ENCODE results near the gene CFAP100. TPM values are rescaled to one million over a fixed set of nuclear protein-coding genes. Genes with fewer than 3 reads are reported as not detected.

CFAP100 gene
- total and polyA plus RNA-seq, 2 experiments from 2014 or later = not detected

DNA sequence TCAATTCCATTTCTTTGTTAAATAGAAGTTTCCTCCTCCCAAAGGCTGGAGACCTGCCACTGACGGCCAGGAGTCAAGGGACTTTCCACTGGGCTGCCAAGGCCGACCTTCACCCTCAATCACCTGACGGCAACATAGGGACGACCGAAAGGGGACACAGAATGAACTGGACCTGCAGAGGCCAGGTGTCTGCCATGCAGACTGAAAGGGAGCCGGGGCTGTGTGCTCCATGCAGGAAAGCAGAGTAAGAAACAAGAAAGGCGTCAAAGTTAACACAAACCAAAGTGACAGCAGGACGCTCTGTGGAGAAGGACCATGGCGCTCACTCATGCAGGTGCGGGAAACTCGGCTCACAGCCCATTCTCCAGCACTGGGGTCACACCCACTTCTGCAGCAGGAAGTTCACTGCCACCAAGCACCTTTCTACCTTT is 54.9 kb downstream of the CFAP100 start:
- 91% methylated on average over 11 of the region's 11 CpGs for WGBS (ENCODE audit: low lambda C conversion rate, missing lambda C conversion rate)
- no peaks in the 10 kb centered on the region for H3K27me3 ChIP-seq
- no peaks in the 10 kb centered on the region for H3K36me3 ChIP-seq (replicated peaks; ENCODE audit: insufficient read depth, low read depth)
- no peaks in the 10 kb centered on the region for H4K20me1 ChIP-seq (ENCODE audit: insufficient read depth, poor library complexity, severe bottlenecking)
- DNase-seq (ENCODE audit: low spot score) = no peak
- H3K4me2 ChIP-seq = no peak overlapping the region
- no peak overlapping the region for H2AFZ ChIP-seq
- TF ChIP-seq EZH2phosphoT487 (IDR thresholded peaks at IDR 0.05; ENCODE audit: low read depth, severe bottlenecking, unreplicated experiment) = no peak
- TF ChIP-seq, protein P1, sequence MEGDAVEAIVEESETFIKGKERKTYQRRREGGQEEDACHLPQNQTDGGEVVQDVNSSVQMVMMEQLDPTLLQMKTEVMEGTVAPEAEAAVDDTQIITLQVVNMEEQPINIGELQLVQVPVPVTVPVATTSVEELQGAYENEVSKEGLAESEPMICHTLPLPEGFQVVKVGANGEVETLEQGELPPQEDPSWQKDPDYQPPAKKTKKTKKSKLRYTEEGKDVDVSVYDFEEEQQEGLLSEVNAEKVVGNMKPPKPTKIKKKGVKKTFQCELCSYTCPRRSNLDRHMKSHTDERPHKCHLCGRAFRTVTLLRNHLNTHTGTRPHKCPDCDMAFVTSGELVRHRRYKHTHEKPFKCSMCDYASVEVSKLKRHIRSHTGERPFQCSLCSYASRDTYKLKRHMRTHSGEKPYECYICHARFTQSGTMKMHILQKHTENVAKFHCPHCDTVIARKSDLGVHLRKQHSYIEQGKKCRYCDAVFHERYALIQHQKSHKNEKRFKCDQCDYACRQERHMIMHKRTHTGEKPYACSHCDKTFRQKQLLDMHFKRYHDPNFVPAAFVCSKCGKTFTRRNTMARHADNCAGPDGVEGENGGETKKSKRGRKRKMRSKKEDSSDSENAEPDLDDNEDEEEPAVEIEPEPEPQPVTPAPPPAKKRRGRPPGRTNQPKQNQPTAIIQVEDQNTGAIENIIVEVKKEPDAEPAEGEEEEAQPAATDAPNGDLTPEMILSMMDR (IDR thresholded peaks at IDR 0.05; ENCODE audit: poor library complexity) = no peak
- no peak for TF ChIP-seq EZH2 (IDR thresholded peaks at IDR 0.05; ENCODE audit: borderline replicate concordance)
- H3K79me2 ChIP-seq = peaks cover 4% of the 10 kb centered on the region
- no peaks in the 10 kb centered on the region for H3K9me3 ChIP-seq (ENCODE audit: low read depth)
- H3K4me1 ChIP-seq (ENCODE audit: insufficient read depth) = no peaks in the 10 kb centered on the region
- no peak overlapping the region for H3K27ac ChIP-seq
- H3K4me3 ChIP-seq = no peak overlapping the region
- no peaks in the 10 kb centered on the region for H3K9me2 ChIP-seq (replicated peaks; ENCODE audit: insufficient read depth)

DNA sequence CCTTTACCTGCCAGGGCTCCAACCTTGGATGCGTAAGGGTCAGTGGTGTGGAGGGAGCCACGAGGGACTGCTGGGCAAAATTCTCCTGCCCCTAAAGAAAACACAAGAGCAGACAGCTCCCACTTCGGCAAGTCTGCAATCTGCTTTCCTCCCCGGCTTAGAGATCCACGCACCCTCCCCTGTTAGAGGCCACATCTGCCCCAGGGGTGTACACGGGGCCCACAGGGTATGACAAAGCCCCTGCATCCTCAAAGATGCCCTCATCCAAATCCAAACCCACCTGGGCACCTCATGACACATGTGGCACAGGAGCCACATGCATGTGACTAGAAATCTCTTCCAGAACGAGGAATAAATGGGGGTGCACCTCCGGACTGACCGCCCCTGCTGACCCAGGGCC is 55.5 kb downstream of the CFAP100 start:
- WGBS (ENCODE audit: low lambda C conversion rate, missing lambda C conversion rate) = 83% methylated on average over 9 of the region's 9 CpGs
- no peak for DNase-seq (ENCODE audit: low spot score)

DNA sequence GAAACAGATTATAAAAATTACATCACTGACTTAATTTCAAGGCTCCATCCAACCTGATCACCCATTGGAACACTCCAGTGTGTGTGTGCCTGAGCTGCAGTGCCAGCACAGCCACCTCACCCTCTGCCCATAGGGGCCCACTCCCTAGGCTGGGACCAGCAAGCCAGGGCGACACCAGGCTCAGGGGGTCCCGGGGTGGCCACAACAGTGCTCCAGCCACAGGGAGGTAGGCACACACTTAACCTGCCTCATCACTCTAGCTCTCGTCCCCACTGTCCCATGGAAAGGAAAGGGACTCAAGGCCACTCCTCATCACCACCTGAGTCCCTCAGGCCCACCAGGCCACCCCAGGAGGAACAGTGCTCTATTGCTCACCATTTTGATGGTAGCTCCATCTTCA is 56.0 kb downstream of the CFAP100 start:
- H3K27ac ChIP-seq = no peak overlapping the region
- H3K4me2 ChIP-seq = no peak overlapping the region
- H3K4me3 ChIP-seq = no peak overlapping the region
- DNase-seq (ENCODE audit: low spot score) = no peak
- TF ChIP-seq EZH2 (IDR thresholded peaks at IDR 0.05; ENCODE audit: borderline replicate concordance) (no peak), EZH2phosphoT487 (IDR thresholded peaks at IDR 0.05; ENCODE audit: low read depth, severe bottlenecking, unreplicated experiment) (no peak)
- TF ChIP-seq, protein P1 (IDR thresholded peaks at IDR 0.05; ENCODE audit: poor library complexity) = no peak
- no peak overlapping the region for H2AFZ ChIP-seq
- H3K27me3 ChIP-seq = no peaks in the 10 kb centered on the region
- H4K20me1 ChIP-seq (ENCODE audit: insufficient read depth, poor library complexity, severe bottlenecking) = peaks cover 2% of the 10 kb centered on the region
- 99% methylated on average over 3 of the region's 3 CpGs for WGBS (ENCODE audit: low lambda C conversion rate, missing lambda C conversion rate)
- no peaks in the 10 kb centered on the region for H3K9me2 ChIP-seq (replicated peaks; ENCODE audit: insufficient read depth)
- H3K9me3 ChIP-seq (ENCODE audit: low read depth) = no peaks in the 10 kb centered on the region
- H3K79me2 ChIP-seq = peaks cover 8% of the 10 kb centered on the region
- H3K36me3 ChIP-seq (replicated peaks; ENCODE audit: insufficient read depth, low read depth) = no peaks in the 10 kb centered on the region
- H3K4me1 ChIP-seq (ENCODE audit: insufficient read depth) = no peaks in the 10 kb centered on the region

More for the DNA sequence above, 55.5 kb downstream of the CFAP100 start:
- Histone ChIP-seq H3K36me3 (replicated peaks; ENCODE audit: insufficient read depth, low read depth) (no peaks in the 10 kb centered on the region), H4K20me1 (ENCODE audit: insufficient read depth, poor library complexity, severe bottlenecking) (no peaks in the 10 kb centered on the region), H3K27me3 (no peaks in the 10 kb centered on the region), H3K4me1 (ENCODE audit: insufficient read depth) (no peaks in the 10 kb centered on the region), H3K79me2 (peaks cover 8% of the 10 kb centered on the region), H3K9me2 (replicated peaks; ENCODE audit: insufficient read depth) (no peaks in the 10 kb centered on the region), H2AFZ (no peak overlapping the region), H3K9me3 (ENCODE audit: low read depth) (no peaks in the 10 kb centered on the region), H3K27ac (no peak overlapping the region), H3K4me3 (no peak overlapping the region), H3K4me2 (no peak overlapping the region)
- TF ChIP-seq EZH2 (IDR thresholded peaks at IDR 0.05; ENCODE audit: borderline replicate concordance) (no peak), EZH2phosphoT487 (IDR thresholded peaks at IDR 0.05; ENCODE audit: low read depth, severe bottlenecking, unreplicated experiment) (no peak)
- TF ChIP-seq, protein P1 (IDR thresholded peaks at IDR 0.05; ENCODE audit: poor library complexity) = no peak

DNA sequence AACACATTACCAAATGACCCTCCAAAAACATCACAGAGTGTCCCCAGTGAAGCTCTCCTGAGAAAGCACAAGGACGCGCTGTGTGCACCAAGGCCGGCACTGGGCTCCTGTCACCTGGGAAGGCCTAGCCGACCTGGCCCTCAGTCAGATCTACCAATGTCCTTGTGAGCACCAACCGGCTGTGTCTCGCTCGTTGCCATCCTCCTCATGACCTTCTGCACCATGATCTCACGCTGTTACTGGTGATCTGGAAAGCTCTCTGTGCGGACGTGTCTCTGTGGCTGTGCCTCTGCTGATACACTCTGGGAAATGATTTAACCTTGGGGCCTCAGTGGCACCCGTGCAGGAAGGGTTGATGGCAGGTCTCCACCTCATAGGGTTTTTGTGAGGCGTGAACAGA is 56.8 kb downstream of the CFAP100 start:
- Histone ChIP-seq H3K4me3 (no peak overlapping the region), H3K9me3 (ENCODE audit: low read depth) (no peaks in the 10 kb centered on the region), H3K79me2 (peaks cover 12% of the 10 kb centered on the region), H3K27ac (no peak overlapping the region), H4K20me1 (ENCODE audit: insufficient read depth, poor library complexity, severe bottlenecking) (peaks cover 7% of the 10 kb centered on the region), H3K9me2 (replicated peaks; ENCODE audit: insufficient read depth) (no peaks in the 10 kb centered on the region), H3K4me1 (ENCODE audit: insufficient read depth) (no peaks in the 10 kb centered on the region), H3K4me2 (no peak overlapping the region), H3K36me3 (replicated peaks; ENCODE audit: insufficient read depth, low read depth) (no peaks in the 10 kb centered on the region), H3K27me3 (no peaks in the 10 kb centered on the region), H2AFZ (no peak overlapping the region)
- DNase-seq (ENCODE audit: low spot score) = no peak
- 94% methylated on average over 12 of the region's 12 CpGs for WGBS (ENCODE audit: low lambda C conversion rate, missing lambda C conversion rate)
- no peak for TF ChIP-seq EZH2 (IDR thresholded peaks at IDR 0.05; ENCODE audit: borderline replicate concordance)
- TF ChIP-seq, protein P1 (IDR thresholded peaks at IDR 0.05; ENCODE audit: poor library complexity) = no peak
- TF ChIP-seq EZH2phosphoT487 (IDR thresholded peaks at IDR 0.05; ENCODE audit: low read depth, severe bottlenecking, unreplicated experiment) = no peak

Measured in hepatocyte (in vitro differentiated cells).